Measurements from ENCODE around the gene UBA6.

- no peak for TF ChIP-seq SP1 (IDR thresholded peaks at IDR 0.05)
- TF ChIP-seq FOXM1 (IDR thresholded peaks at IDR 0.05; ENCODE audit: borderline replicate concordance), result no peak
- no peak for TF ChIP-seq TARDBP (IDR thresholded peaks at IDR 0.05)
- no peak for TF ChIP-seq FOXA1 (IDR thresholded peaks at IDR 0.05)
- TF ChIP-seq FOXK2 (IDR thresholded peaks at IDR 0.05), result no peak
- no peak for TF ChIP-seq HDGF (IDR thresholded peaks at IDR 0.05; ENCODE audit: borderline replicate concordance)
These were observed 119.0 kb downstream of the UBA6 start for GRCh38 chr4:67581913-67582312.

Data from HEK293T (cell line).